HepG2 (cell line): ENCODE measurements around the gene TJP2.

Source experiments
- BHLHE40 ChIP-seq: IDR thresholded peaks from 2 replicates; pipeline ENCODE4 v1.6.1; 2011; ENCODE audit warnings: low read length, improper control_type of control experiment
- CHD4 ChIP-seq: fragments of 200-600 bp; sonication (generic); IDR thresholded peaks from 2 replicates; pipeline ENCODE4 v1.7.0; 2017; ENCODE audit warnings: mild to moderate bottlenecking, low read length, borderline replicate concordance
- CTCF ChIP-seq: sonication (generic); formaldehyde crosslinking; IDR thresholded peaks from 2 replicates; pipeline ENCODE4 v1.5.0; 2020; ENCODE audit warnings: mild to moderate bottlenecking, missing genetic modification reagents, moderate library complexity
- HNRNPUL1 ChIP-seq: fragments of 200-400 bp; formaldehyde crosslinking; IDR thresholded peaks from 2 replicates; pipeline ENCODE4 v1.6.1; 2017; ENCODE audit warnings: low read depth, mild to moderate bottlenecking, low read length, moderate library complexity
- KDM3A ChIP-seq: IDR thresholded peaks from 2 replicates; pipeline ENCODE4 v1.6.1; 2018; ENCODE audit warnings: low read depth, missing compliant biosample characterization
- MBNL3 ChIP-seq: fragments of 250-450 bp; sonication (Bioruptor Pico); conservative IDR thresholded peaks from 2 replicates; pipeline ENCODE4 v1.8.0; 2022; ENCODE audit warnings: mild to moderate bottlenecking, inconsistent platforms
- PATZ1 ChIP-seq: sonication (generic); formaldehyde crosslinking; IDR thresholded peaks from 2 replicates; pipeline ENCODE4 v1.4.0; 2020; ENCODE audit warnings: missing genetic modification reagents
- POLR2AphosphoS2 ChIP-seq: IDR thresholded peaks from 2 replicates; pipeline ENCODE4 v1.6.1; 2011; ENCODE audit warnings: low read depth, low read length, improper control_type of control experiment
- RELA ChIP-seq: sonication (generic); formaldehyde crosslinking; IDR thresholded peaks from 2 replicates; pipeline ENCODE4 v1.4.0; 2020; ENCODE audit warnings: missing genetic modification reagents
- SP4 ChIP-seq: sonication (generic); formaldehyde crosslinking; IDR thresholded peaks from 2 replicates; pipeline ENCODE4 v1.8.1; 2023; ENCODE audit warnings: mild to moderate bottlenecking, missing genetic modification reagents
- TAF1 ChIP-seq: sonication (generic); formaldehyde crosslinking; IDR thresholded peaks from 2 replicates; pipeline ENCODE4 v1.4.0; 2020; ENCODE audit warnings: missing genetic modification reagents
- THAP7 ChIP-seq: sonication (generic); formaldehyde crosslinking; IDR thresholded peaks from 2 replicates; pipeline ENCODE4 v1.8.1; 2023; ENCODE audit warnings: mild to moderate bottlenecking, missing genetic modification reagents
- TP53 ChIP-seq: sonication (generic); formaldehyde crosslinking; conservative IDR thresholded peaks from 2 replicates; pipeline ENCODE4 v1.4.0; 2020; ENCODE audit warnings: missing genetic modification reagents

- TF ChIP-seq PATZ1 (CRISPR knock-in tag): no peak
- no peak for TF ChIP-seq BHLHE40
- TF ChIP-seq CHD4: no peak
- no peak for TF ChIP-seq SP4 (CRISPR knock-in tag)
- TF ChIP-seq KDM3A (CRISPR knock-in tag): no peak
- TF ChIP-seq RELA (CRISPR knock-in tag): no peak
- no peak for TF ChIP-seq THAP7 (CRISPR knock-in tag)
- no peak for TF ChIP-seq TP53 (CRISPR knock-in tag)
- TF ChIP-seq MBNL3 (CRISPR knock-in tag): no peak
- no peak for TF ChIP-seq TAF1
- TF ChIP-seq CTCF (CRISPR knock-in tag): no peak
- no peak for TF ChIP-seq POLR2AphosphoS2
- no peak for TF ChIP-seq HNRNPUL1
Measured at GRCh38 chr9:69171049-69171448, 3.0 kb upstream of the TJP2 start.
